ENCODE data around the gene KIF3B.
"Not testable (repeated sequence)": the region's sequence is repeated elsewhere in the genome, so short reads cannot be mapped to it uniquely, and the experiment has no call there.

Gene KIF3B

GRCh38 chr20:32248043-32248442 lies 29.4 kb upstream of the KIF3B start:
- H3K4me3 ChIP-seq (replicated peaks; ENCODE audit: low read depth, low read length), result no peak overlapping the region
- TF ChIP-seq CTCF (IDR thresholded peaks at IDR 0.05; ENCODE audit: low read depth, low read length, missing control alignments), result no peak
- DNase-seq (ENCODE audit: extremely low read depth, low read depth), result no peak

DNA sequence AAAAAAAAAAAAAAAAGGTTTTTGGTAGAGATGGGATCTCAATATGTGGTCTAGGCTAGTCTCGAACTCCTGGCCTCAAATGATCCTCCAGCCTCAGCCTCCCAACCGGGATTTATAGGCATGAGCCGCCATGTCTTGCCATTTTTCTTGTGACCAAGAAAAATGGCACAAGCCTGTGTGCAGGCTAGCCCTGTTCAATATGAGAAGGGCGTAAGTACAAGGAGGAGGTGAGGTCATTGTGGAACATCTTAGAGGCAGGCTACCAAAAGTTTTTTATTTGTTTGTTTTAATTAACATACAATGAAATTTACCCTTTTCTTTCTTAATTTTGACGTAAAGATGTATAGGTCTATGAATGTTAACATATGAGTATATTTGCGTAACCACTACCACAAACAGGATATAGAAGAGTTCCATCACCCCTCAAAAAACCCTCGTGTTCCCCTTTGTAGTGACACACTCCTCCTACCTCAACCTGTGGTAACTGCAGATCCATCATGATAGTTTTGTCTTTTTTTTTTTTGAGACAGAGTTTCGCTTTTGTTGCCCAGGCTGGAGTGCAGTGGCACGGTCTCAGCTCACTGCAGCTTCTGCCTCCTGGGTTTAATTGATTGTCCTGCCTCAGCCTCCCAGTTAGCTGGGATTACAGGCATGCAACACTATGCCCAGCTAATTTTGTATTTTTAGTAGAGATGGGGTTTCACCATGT lies 28.3 kb upstream of the KIF3B start:
- H3K4me3 ChIP-seq (replicated peaks; ENCODE audit: low read depth, low read length), result no peak overlapping the region
- DNase-seq (ENCODE audit: extremely low read depth, low read depth), result no peak
- no peak for TF ChIP-seq CTCF (IDR thresholded peaks at IDR 0.05; ENCODE audit: low read depth, low read length, missing control alignments)

DNA sequence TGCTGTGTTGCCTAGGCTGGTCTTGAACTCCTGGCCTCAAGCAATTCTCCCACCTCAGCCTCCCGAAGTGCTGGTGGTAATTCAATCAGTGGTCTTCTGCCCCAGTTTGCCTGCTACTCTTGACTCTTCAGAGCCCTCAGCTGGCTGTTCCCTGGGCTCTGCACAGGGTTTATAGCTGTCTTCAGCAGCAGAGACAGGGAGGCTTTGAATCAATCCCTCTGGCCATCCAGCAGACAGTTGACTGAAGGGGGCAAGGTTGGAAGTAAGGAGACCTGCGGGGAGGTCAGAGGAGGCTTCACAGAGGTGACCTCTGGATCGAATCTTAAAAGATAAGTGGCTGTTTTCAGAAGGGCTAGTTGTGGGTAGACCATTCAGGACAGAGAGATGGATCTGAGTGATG lies 26.0 kb upstream of the KIF3B start:
- no peak for TF ChIP-seq CTCF (IDR thresholded peaks at IDR 0.05; ENCODE audit: low read depth, low read length, missing control alignments)
- no peak overlapping the region for H3K4me3 ChIP-seq (replicated peaks; ENCODE audit: low read depth, low read length)
- no peak for DNase-seq (ENCODE audit: extremely low read depth, low read depth)

DNA sequence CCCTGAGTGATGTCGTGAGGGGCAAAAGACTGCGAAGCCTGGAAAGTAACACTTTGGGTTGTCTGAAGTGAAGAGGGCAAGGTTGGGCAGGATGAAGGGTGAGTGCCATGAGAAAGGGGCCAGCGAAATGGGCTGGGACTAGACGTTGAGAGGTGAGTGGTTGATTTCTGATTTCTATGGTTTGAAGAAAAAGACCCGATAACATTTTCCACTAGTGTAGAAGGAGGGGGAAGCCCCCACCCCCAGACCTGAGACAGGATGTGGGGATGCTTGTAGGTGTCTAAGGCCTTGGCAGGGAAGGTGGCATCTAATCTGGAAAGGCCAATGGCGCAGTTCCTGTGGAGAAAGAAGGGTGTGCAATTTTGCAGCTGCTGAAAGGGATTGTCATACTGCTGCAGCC lies 25.3 kb upstream of the KIF3B start:
- DNase-seq (ENCODE audit: extremely low read depth, low read depth), result no peak
- no peak overlapping the region for H3K4me3 ChIP-seq (replicated peaks; ENCODE audit: low read depth, low read length)
- TF ChIP-seq CTCF (IDR thresholded peaks at IDR 0.05; ENCODE audit: low read depth, low read length, missing control alignments), result no peak

DNA sequence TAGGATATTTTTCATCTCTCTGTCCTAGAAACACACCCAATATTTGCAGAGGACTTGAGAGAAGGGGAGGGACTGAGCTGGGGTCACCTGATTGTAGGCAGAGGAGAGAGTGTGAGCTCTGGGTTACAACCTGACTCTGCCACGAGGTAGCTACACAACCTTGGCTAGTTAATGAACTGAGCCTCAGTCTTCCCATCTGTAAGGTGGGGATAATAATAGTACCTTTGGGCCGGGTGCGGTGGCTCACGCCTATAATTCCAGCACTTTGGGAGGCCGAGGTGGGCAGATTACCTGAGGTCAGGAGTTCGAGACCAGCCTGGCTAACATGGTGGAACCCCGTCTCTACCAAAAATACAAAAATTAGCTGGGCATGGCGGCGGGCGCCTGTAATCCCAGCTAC lies 16.5 kb upstream of the KIF3B start:
- not testable (repeated sequence) for H3K4me3 ChIP-seq (replicated peaks; ENCODE audit: low read depth, low read length); DNase-seq (ENCODE audit: extremely low read depth, low read depth)

DNA sequence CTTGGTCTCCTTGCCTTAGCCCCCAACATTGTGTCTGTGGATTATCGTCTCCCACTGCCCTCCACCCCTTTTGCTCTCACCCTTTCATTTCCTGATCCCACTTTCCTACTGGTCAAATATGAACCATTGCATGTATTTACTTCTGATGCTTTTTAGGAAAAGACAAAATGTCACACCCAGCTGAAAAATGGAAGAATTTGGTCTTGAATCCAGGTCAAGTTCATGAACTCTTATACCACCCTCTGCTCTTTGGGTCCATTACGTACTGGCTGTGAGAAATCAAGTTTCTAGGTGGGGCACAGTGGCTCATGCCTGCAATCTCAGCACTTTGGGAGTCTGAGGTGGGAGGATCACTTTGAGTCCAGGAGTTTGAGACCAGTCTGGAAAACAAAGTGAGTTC lies 15.8 kb upstream of the KIF3B start:
- DNase-seq (ENCODE audit: extremely low read depth, low read depth), result no peak
- no peak overlapping the region for H3K4me3 ChIP-seq (replicated peaks; ENCODE audit: low read depth, low read length)
- TF ChIP-seq CTCF (IDR thresholded peaks at IDR 0.05; ENCODE audit: low read depth, low read length, missing control alignments), result no peak

GRCh38 chr20:32263398-32263954 lies 14.0 kb upstream of the KIF3B start:
- TF ChIP-seq CTCF (IDR thresholded peaks at IDR 0.05; ENCODE audit: low read depth, low read length, missing control alignments), result no peak
- DNase-seq (ENCODE audit: extremely low read depth, low read depth), result no peak
- no peak overlapping the region for H3K4me3 ChIP-seq (replicated peaks; ENCODE audit: low read depth, low read length)
